HepG2 (cell line): ENCODE measurements around the gene COPS7B. TPM values are rescaled to one million over a fixed set of nuclear protein-coding genes. Genes with fewer than 3 reads are reported as not detected.

Experiments used
- FOXA3 ChIP-seq: IDR thresholded peaks from 2 replicates; pipeline ENCODE4 v1.6.1; 2016; ENCODE audit warnings: missing genetic modification reagents, missing compliant biosample characterization
- PCBP1 ChIP-seq: fragments of 200-400 bp; formaldehyde crosslinking; IDR thresholded peaks from 2 replicates; pipeline ENCODE4 v1.6.1; 2017; ENCODE audit warnings: mild to moderate bottlenecking, low read depth, low read length, borderline replicate concordance
- PHF20 ChIP-seq: sonication (generic); formaldehyde crosslinking; IDR thresholded peaks from 2 replicates; pipeline ENCODE4 v1.5.0; 2020; ENCODE audit warnings: mild to moderate bottlenecking, missing genetic modification reagents
- SALL2 ChIP-seq: sonication (generic); formaldehyde crosslinking; IDR thresholded peaks from 2 replicates; pipeline ENCODE4 v1.8.1; 2023; ENCODE audit warnings: mild to moderate bottlenecking, missing genetic modification reagents, inconsistent platforms
- polyA plus RNA-seq, 8 experiments: library from polyadenylated mRNA; depleted of rRNA in 3 of 8; stranded (reverse) in 7 of 8; unstranded in 1 of 8; fragments of >200 nt; fragmentation: Illumina TruSeq in 4 of 8; extraction: Trizol in 4 of 8; gene quantifications; 2 replicates each; pipeline versions ENCODE4 v1.2.1 to v1.2.3, GENCODE V29; 2011 to 2016; ENCODE audit warnings: low read depth in 4 of 8, missing spikeins in 1 of 8, mixed read lengths in 1 of 8; ENCODE audit not compliant: insufficient read depth in 1 of 8
- total RNA-seq, 5 experiments: library from RNA; depleted of rRNA; stranded (reverse); fragments of >200 nt; fragmentation: Illumina TruSeq; extraction: Trizol; gene quantifications; 2 replicates each; pipeline ENCODE4 v1.2.3, GENCODE V29; 2016; ENCODE audit warnings: low read depth in 1 of 5
- TF ChIP-seq, protein P1 (sequence below), 2 experiments: IDR thresholded peaks; 2 replicates each; pipeline ENCODE4 v1.6.1; 2011 to 2012; ENCODE audit warnings: low read length in 2 of 2, borderline replicate concordance in 1 of 2, low read depth in 1 of 2, mild to moderate bottlenecking in 1 of 2, moderate library complexity in 1 of 2
- TF ChIP-seq, protein P2 (sequence below): sonication (generic); formaldehyde crosslinking; IDR thresholded peaks from 2 replicates; pipeline ENCODE4 v1.4.0; 2020; ENCODE audit warnings: missing genetic modification reagents

The COPS7B gene
- total and polyA plus RNA-seq, 2 of the 13 experiments (the other 11 are each of a cell fraction or from before 2014, with no cell fraction given) = 30.6 to 62.7 TPM

DNA sequence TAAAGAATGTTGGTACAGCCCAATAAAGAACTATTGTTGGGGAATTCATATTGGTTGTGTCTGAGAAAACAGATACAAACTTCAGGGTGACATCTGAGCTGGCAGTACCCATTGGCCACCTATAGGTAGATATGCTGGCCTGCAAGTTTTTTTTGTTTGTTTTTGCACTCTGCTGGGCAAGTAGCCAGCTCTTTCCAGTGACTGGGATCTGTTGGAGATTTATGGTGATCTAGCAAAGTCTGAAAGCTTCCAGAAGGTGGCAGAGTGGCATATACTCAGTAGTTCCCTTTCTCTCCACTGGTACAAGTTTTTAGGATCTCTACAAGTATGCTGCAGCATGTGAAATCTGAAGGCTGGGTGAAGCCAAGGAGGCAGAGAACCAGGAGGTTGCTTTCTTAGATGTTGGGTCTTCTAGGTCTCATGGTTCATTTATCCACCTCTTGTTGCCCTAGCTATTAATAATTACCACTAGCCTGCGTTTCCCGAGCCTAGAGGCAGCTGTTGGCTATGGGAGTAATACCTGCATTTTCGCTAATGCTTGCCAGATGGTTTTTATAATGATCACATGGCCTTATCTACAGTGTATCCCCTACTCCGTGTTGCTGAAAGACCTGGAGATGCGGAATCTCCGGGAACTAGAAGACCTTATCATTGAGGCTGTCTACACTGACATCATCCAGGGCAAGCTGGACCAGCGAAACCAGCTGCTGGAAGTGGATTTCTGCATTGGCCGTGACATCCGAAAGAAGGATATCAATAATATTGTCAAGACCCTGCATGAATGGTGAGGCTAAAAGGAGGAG lies 9.5 kb downstream of the COPS7B start (continued):
- TF ChIP-seq, protein P1, sequence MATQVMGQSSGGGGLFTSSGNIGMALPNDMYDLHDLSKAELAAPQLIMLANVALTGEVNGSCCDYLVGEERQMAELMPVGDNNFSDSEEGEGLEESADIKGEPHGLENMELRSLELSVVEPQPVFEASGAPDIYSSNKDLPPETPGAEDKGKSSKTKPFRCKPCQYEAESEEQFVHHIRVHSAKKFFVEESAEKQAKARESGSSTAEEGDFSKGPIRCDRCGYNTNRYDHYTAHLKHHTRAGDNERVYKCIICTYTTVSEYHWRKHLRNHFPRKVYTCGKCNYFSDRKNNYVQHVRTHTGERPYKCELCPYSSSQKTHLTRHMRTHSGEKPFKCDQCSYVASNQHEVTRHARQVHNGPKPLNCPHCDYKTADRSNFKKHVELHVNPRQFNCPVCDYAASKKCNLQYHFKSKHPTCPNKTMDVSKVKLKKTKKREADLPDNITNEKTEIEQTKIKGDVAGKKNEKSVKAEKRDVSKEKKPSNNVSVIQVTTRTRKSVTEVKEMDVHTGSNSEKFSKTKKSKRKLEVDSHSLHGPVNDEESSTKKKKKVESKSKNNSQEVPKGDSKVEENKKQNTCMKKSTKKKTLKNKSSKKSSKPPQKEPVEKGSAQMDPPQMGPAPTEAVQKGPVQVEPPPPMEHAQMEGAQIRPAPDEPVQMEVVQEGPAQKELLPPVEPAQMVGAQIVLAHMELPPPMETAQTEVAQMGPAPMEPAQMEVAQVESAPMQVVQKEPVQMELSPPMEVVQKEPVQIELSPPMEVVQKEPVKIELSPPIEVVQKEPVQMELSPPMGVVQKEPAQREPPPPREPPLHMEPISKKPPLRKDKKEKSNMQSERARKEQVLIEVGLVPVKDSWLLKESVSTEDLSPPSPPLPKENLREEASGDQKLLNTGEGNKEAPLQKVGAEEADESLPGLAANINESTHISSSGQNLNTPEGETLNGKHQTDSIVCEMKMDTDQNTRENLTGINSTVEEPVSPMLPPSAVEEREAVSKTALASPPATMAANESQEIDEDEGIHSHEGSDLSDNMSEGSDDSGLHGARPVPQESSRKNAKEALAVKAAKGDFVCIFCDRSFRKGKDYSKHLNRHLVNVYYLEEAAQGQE (IDR thresholded peaks at IDR 0.05; ENCODE audit: borderline replicate concordance in 1 of 2, low read depth in 1 of 2, low read length in 2 of 2) = no peak
- TF ChIP-seq PCBP1 = no peak
- peak; percentile 25; the same call in 1 of the 2 replicates for TF ChIP-seq FOXA3 (CRISPR knock-in tag)
- TF ChIP-seq, protein P2, sequence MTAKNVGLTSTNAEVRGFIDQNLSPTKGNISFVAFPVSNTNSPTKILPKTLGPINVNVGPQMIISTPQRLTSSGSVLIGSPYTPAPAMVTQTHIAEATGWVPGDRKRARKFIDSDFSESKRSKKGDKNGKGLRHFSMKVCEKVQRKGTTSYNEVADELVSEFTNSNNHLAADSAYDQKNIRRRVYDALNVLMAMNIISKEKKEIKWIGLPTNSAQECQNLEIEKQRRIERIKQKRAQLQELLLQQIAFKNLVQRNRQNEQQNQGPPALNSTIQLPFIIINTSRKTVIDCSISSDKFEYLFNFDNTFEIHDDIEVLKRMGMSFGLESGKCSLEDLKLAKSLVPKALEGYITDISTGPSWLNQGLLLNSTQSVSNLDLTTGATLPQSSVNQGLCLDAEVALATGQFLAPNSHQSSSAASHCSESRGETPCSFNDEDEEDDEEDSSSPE = no peak
- no peak for TF ChIP-seq SALL2 (CRISPR knock-in tag)
- TF ChIP-seq PHF20 (CRISPR knock-in tag) = no peak
